Measurements from ENCODE around the gene NRROS.
"Not testable (repeated sequence)": the region's sequence is repeated elsewhere in the genome, so short reads cannot be mapped to it uniquely, and the experiment has no call there.

Gene NRROS

GRCh38 chr3:196615234-196615633 lies 24.3 kb upstream of the NRROS start:
- DNase-seq (ENCODE audit: low spot score); H3K27ac Mint-ChIP-seq; H3K27me3 Mint-ChIP-seq (ENCODE audit: low read depth); H3K36me3 Mint-ChIP-seq (ENCODE audit: low read depth); H3K9me3 Mint-ChIP-seq; H3K4me3 Mint-ChIP-seq: not testable (repeated sequence)
- peaks cover 37% of the 10 kb centered on the region for H3K4me1 Mint-ChIP-seq (ENCODE audit: low read depth)

- DNase-seq (ENCODE audit: low spot score) = no peak
- Mint-ChIP-seq H3K27ac (peak overlapping the region; percentile 13), H3K27me3 (ENCODE audit: low read depth) (no peaks in the 10 kb centered on the region), H3K4me3 (no peak overlapping the region), H3K4me1 (ENCODE audit: low read depth) (peaks cover 26% of the 10 kb centered on the region), H3K36me3 (ENCODE audit: low read depth) (no peaks in the 10 kb centered on the region), H3K9me3 (no peaks in the 10 kb centered on the region)
Measured at GRCh38 chr3:196617256-196617655, 22.2 kb upstream of the NRROS start.

GRCh38 chr3:196619223-196619622 lies 20.3 kb upstream of the NRROS start:
- Mint-ChIP-seq H3K4me1 (ENCODE audit: low read depth) (peaks cover 21% of the 10 kb centered on the region), H3K9me3 (no peaks in the 10 kb centered on the region), H3K27ac (peak overlapping the region; percentile 78), H3K27me3 (ENCODE audit: low read depth) (no peaks in the 10 kb centered on the region), H3K4me3 (no peak overlapping the region), H3K36me3 (ENCODE audit: low read depth) (peaks cover under 1% of the 10 kb centered on the region)
- DNase-seq (ENCODE audit: low spot score) = no peak

GRCh38 chr3:196619627-196620026 lies 19.9 kb upstream of the NRROS start:
- H3K9me3 Mint-ChIP-seq; H3K36me3 Mint-ChIP-seq (ENCODE audit: low read depth); H3K4me3 Mint-ChIP-seq; H3K27me3 Mint-ChIP-seq (ENCODE audit: low read depth); DNase-seq (ENCODE audit: low spot score): not testable (repeated sequence)
- Mint-ChIP-seq H3K4me1 (ENCODE audit: low read depth) (peaks cover 25% of the 10 kb centered on the region), H3K27ac (peak overlapping the region; percentile 20)

GRCh38 chr3:196620161-196620604 lies 19.3 kb upstream of the NRROS start:
- H3K4me1 Mint-ChIP-seq (ENCODE audit: low read depth) = peaks cover 30% of the 10 kb centered on the region
- H3K27ac Mint-ChIP-seq = peak overlapping the region; percentile 37
- DNase-seq (ENCODE audit: low spot score) = no peak
- peaks cover 4% of the 10 kb centered on the region for H3K36me3 Mint-ChIP-seq (ENCODE audit: low read depth)
- H3K27me3 Mint-ChIP-seq (ENCODE audit: low read depth) = no peaks in the 10 kb centered on the region
- H3K9me3 Mint-ChIP-seq = no peaks in the 10 kb centered on the region
- no peak overlapping the region for H3K4me3 Mint-ChIP-seq

GRCh38 chr3:196620684-196621083 lies 18.8 kb upstream of the NRROS start:
- Mint-ChIP-seq H3K36me3 (ENCODE audit: low read depth) (peaks cover 7% of the 10 kb centered on the region), H3K4me1 (ENCODE audit: low read depth) (peaks cover 33% of the 10 kb centered on the region), H3K4me3 (no peak overlapping the region), H3K27me3 (ENCODE audit: low read depth) (no peaks in the 10 kb centered on the region), H3K27ac (peak overlapping the region; percentile 37), H3K9me3 (no peaks in the 10 kb centered on the region)
- no peak for DNase-seq (ENCODE audit: low spot score)

GRCh38 chr3:196621611-196622010 lies 17.9 kb upstream of the NRROS start:
- Mint-ChIP-seq H3K4me3 (no peak overlapping the region), H3K27me3 (ENCODE audit: low read depth) (no peaks in the 10 kb centered on the region), H3K36me3 (ENCODE audit: low read depth) (peaks cover 7% of the 10 kb centered on the region), H3K9me3 (no peaks in the 10 kb centered on the region), H3K4me1 (ENCODE audit: low read depth) (peaks cover 37% of the 10 kb centered on the region), H3K27ac (no peak overlapping the region)
- no peak for DNase-seq (ENCODE audit: low spot score)

GRCh38 chr3:196624067-196624790 lies 15.3 kb upstream of the NRROS start:
- no peaks in the 10 kb centered on the region for H3K9me3 Mint-ChIP-seq
- H3K4me1 Mint-ChIP-seq (ENCODE audit: low read depth) = peaks cover 38% of the 10 kb centered on the region
- H3K36me3 Mint-ChIP-seq (ENCODE audit: low read depth) = peaks cover 7% of the 10 kb centered on the region
- peak; percentile 66 for DNase-seq (ENCODE audit: low spot score)
- no peaks in the 10 kb centered on the region for H3K27me3 Mint-ChIP-seq (ENCODE audit: low read depth)
- H3K4me3 Mint-ChIP-seq = peak overlapping the region; percentile 77
- H3K27ac Mint-ChIP-seq = peak overlapping the region; percentile 86

GRCh38 chr3:196624907-196625306 lies 14.6 kb upstream of the NRROS start:
- H3K4me3 Mint-ChIP-seq = peak overlapping the region; percentile 77
- H3K27me3 Mint-ChIP-seq (ENCODE audit: low read depth) = no peaks in the 10 kb centered on the region
- peaks cover 42% of the 10 kb centered on the region for H3K4me1 Mint-ChIP-seq (ENCODE audit: low read depth)
- DNase-seq (ENCODE audit: low spot score) = no peak
- H3K36me3 Mint-ChIP-seq (ENCODE audit: low read depth) = peaks cover 7% of the 10 kb centered on the region
- H3K27ac Mint-ChIP-seq = peak overlapping the region; percentile 86
- H3K9me3 Mint-ChIP-seq = no peaks in the 10 kb centered on the region

- DNase-seq (ENCODE audit: low spot score) = no peak
- no peaks in the 10 kb centered on the region for H3K9me3 Mint-ChIP-seq
- peak overlapping the region; percentile 77 for H3K4me3 Mint-ChIP-seq
- H3K27me3 Mint-ChIP-seq (ENCODE audit: low read depth) = no peaks in the 10 kb centered on the region
- peak overlapping the region; percentile 86 for H3K27ac Mint-ChIP-seq
- peaks cover 46% of the 10 kb centered on the region for H3K4me1 Mint-ChIP-seq (ENCODE audit: low read depth)
- H3K36me3 Mint-ChIP-seq (ENCODE audit: low read depth) = peaks cover 7% of the 10 kb centered on the region
Measured at GRCh38 chr3:196625331-196625730, 14.2 kb upstream of the NRROS start.

- Mint-ChIP-seq H3K9me3 (no peaks in the 10 kb centered on the region), H3K27me3 (ENCODE audit: low read depth) (no peaks in the 10 kb centered on the region), H3K27ac (no peak overlapping the region), H3K4me1 (ENCODE audit: low read depth) (peaks cover 56% of the 10 kb centered on the region), H3K36me3 (ENCODE audit: low read depth) (peaks cover 8% of the 10 kb centered on the region), H3K4me3 (no peak overlapping the region)
- no peak for DNase-seq (ENCODE audit: low spot score)
Measured at GRCh38 chr3:196627918-196628231, 11.6 kb upstream of the NRROS start.

GRCh38 chr3:196629228-196629627 lies 10.3 kb upstream of the NRROS start:
- Mint-ChIP-seq H3K27me3 (ENCODE audit: low read depth) (no peaks in the 10 kb centered on the region), H3K36me3 (ENCODE audit: low read depth) (peaks cover 8% of the 10 kb centered on the region), H3K9me3 (no peaks in the 10 kb centered on the region), H3K4me1 (ENCODE audit: low read depth) (peaks cover 57% of the 10 kb centered on the region), H3K27ac (peak overlapping the region; percentile 98), H3K4me3 (peak overlapping the region; percentile 50)
- no peak for DNase-seq (ENCODE audit: low spot score)

- Mint-ChIP-seq H3K27me3 (ENCODE audit: low read depth) (no peaks in the 10 kb centered on the region), H3K4me3 (peak overlapping the region; percentile 80), H3K36me3 (ENCODE audit: low read depth) (peaks cover 2% of the 10 kb centered on the region), H3K4me1 (ENCODE audit: low read depth) (peaks cover 53% of the 10 kb centered on the region), H3K9me3 (no peaks in the 10 kb centered on the region), H3K27ac (peak overlapping the region; percentile 98)
- DNase-seq (ENCODE audit: low spot score) = no peak
Measured at GRCh38 chr3:196631682-196632045, 7.8 kb upstream of the NRROS start.

GRCh38 chr3:196632046-196632751 lies 7.3 kb upstream of the NRROS start:
- H3K27ac Mint-ChIP-seq = peak overlapping the region; percentile 98
- no peaks in the 10 kb centered on the region for H3K9me3 Mint-ChIP-seq
- DNase-seq (ENCODE audit: low spot score) = peak; percentile 94
- peaks cover 2% of the 10 kb centered on the region for H3K36me3 Mint-ChIP-seq (ENCODE audit: low read depth)
- peak overlapping the region; percentile 80 for H3K4me3 Mint-ChIP-seq
- H3K4me1 Mint-ChIP-seq (ENCODE audit: low read depth) = peaks cover 52% of the 10 kb centered on the region
- no peaks in the 10 kb centered on the region for H3K27me3 Mint-ChIP-seq (ENCODE audit: low read depth)

Data from T-helper 2 cell treated with Interferon-gamma antibody and Interleukin-4, amounts not matched to agents 5 μg/mL and 100 μg/mL, for 36 hours (primary cell).